Measurements from ENCODE around the gene TMEM69. TPM values are rescaled to one million over a fixed set of nuclear protein-coding genes. Genes with fewer than 3 reads are reported as not detected.

Gene TMEM69
- total RNA-seq, 4 donors from 2014 or later = 10.4 to 17.4 (median 13.6) TPM

Other genes with a start within 250 kb of the TMEM69 start
- gene TESK2, start 197.0 kb upstream of the TMEM69 start, total RNA-seq = 1 to 10 TPM in 3 of 4 donors, under 1 TPM in 1; 0.29 to 7.5 (median 2.1) TPM
- gene CCDC163, start 188.1 kb upstream of the TMEM69 start, total RNA-seq = 1 to 10 TPM in 2 of 4 donors, under 1 TPM in 1, not detected in 1; 0.35 to 7.2 (median 3.8) TPM
- gene MMACHC, start 187.9 kb upstream of the TMEM69 start, total RNA-seq = 1 to 10 TPM in 2 of 4 donors, under 1 TPM in 1, not detected in 1; 0.26 to 4.5 (median 3.4) TPM
- 100 to 1,000 TPM; 189 to 253 (median 202) TPM for gene PRDX1, start 166.3 kb upstream of the TMEM69 start, total RNA-seq
- 100 to 1,000 TPM in 2 of 4 donors, 10 to 100 TPM in 2; 75.3 to 162 (median 106) TPM for gene AKR1A1, start 137.4 kb upstream of the TMEM69 start, total RNA-seq
- gene NASP, start 104.1 kb upstream of the TMEM69 start, total RNA-seq = 100 to 1,000 TPM in 2 of 4 donors, 10 to 100 TPM in 2; 40.2 to 125 (median 81.0) TPM
- gene CCDC17, start 64.1 kb upstream of the TMEM69 start, total RNA-seq = 1 to 10 TPM in 3 of 4 donors, not detected in 1; 1.3 to 3.3 (median 3.2) TPM
- gene GPBP1L1, start 1.6 kb upstream of the TMEM69 start, total RNA-seq = 100 to 1,000 TPM in 2 of 4 donors, 10 to 100 TPM in 2; 61.2 to 136 (median 109) TPM
- gene IPP, start 62.5 kb downstream of the TMEM69 start, total RNA-seq = 10 to 100 TPM in 2 of 4 donors, 1 to 10 TPM in 2; 1.2 to 25.6 (median 13.6) TPM
- 10 to 100 TPM; 12.8 to 52.1 (median 36.3) TPM for gene MAST2, start 115.4 kb downstream of the TMEM69 start, total RNA-seq

Measured in uterus (tissue), 4 donors.